ENCODE data around the gene ITPK1. TPM values are rescaled to one million over a fixed set of nuclear protein-coding genes. Genes with fewer than 3 reads are reported as not detected.

The ITPK1 gene
- total RNA-seq, 2 donors from 2014 or later: 77.1 to 118 TPM

DNA sequence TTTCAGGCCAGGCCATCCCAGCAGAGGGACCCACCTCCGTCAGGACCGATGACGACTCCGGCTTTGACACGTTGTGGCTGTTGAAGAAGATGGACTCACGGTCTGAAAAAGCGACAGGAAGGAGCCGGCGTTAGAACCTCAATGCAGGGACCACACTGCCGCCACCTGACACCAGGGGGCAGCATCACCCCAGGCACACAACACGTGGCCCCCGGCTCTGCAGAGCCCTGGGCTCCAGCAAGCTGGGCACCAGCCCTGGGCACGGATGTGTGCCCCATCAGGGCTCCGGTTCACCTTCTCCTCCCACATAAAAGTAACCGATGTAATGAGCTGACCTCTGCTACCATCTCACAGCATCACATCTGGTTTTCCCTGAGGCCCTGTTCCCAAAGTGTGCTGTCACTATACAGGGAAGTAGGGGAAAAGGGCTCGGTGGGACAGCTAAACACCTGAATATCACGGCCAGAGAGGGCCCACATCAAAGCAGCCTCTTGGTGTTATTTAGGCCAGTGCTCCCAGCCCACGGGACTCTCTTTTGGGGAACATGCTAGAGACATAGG is 163.7 kb downstream of the ITPK1 start:
- H3K27ac ChIP-seq: no peak overlapping the region
- no peaks in the 10 kb centered on the region for H3K9me3 ChIP-seq
- WGBS: 17% methylated on average over 18 of the region's 18 CpGs
- TF ChIP-seq, protein P1, sequence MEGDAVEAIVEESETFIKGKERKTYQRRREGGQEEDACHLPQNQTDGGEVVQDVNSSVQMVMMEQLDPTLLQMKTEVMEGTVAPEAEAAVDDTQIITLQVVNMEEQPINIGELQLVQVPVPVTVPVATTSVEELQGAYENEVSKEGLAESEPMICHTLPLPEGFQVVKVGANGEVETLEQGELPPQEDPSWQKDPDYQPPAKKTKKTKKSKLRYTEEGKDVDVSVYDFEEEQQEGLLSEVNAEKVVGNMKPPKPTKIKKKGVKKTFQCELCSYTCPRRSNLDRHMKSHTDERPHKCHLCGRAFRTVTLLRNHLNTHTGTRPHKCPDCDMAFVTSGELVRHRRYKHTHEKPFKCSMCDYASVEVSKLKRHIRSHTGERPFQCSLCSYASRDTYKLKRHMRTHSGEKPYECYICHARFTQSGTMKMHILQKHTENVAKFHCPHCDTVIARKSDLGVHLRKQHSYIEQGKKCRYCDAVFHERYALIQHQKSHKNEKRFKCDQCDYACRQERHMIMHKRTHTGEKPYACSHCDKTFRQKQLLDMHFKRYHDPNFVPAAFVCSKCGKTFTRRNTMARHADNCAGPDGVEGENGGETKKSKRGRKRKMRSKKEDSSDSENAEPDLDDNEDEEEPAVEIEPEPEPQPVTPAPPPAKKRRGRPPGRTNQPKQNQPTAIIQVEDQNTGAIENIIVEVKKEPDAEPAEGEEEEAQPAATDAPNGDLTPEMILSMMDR (IDR thresholded peaks at IDR 0.05): peak; percentile 91 to 98 (median 95)
- TF ChIP-seq POLR2AphosphoS5 (IDR thresholded peaks at IDR 0.05) (peak; percentile 48), POLR2A (IDR thresholded peaks at IDR 0.05) (no peak)
- H3K4me1 ChIP-seq (replicated peaks): no peaks in the 10 kb centered on the region
- H3K36me3 ChIP-seq: no peaks in the 10 kb centered on the region
- H3K27me3 ChIP-seq (replicated peaks; ENCODE audit: insufficient read depth): no peaks in the 10 kb centered on the region
- H3K4me3 ChIP-seq: no peak overlapping the region
- intact Hi-C loops (cut with DNase I): loop anchor here (2.0 kb wide), 1 partner anchor 187 kb away; no protein-coding TSS in a partner anchor
- DNase-seq (ENCODE audit: low spot score): peak; percentile 74

DNA sequence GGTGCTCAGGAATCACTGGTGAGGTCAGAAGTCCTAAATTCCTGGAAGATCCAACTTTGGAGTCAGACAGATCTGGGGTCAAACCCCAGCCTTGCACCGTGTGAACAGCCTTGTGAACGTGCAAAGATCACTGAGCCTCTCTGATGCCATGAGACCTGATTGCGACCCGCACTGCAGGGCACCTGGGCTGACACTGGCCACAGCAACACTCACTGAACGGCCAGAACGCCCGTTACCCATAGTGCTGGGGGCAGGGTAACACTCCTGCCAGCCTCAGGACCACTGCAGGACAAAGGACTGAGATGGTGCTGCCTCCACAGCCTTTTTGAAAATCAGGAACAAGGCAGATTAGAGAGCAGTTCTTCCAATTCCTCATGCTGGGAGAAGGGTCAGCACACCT is 164.5 kb downstream of the ITPK1 start:
- intact Hi-C loops (cut with DNase I): no loop called here
- H3K4me1 ChIP-seq (replicated peaks): peaks cover 4% of the 10 kb centered on the region
- TF ChIP-seq POLR2AphosphoS5 (IDR thresholded peaks at IDR 0.05): no peak
- TF ChIP-seq, protein P1 (IDR thresholded peaks at IDR 0.05): no peak
- TF ChIP-seq POLR2A (IDR thresholded peaks at IDR 0.05): no peak
- no peak overlapping the region for H3K27ac ChIP-seq
- no peaks in the 10 kb centered on the region for H3K27me3 ChIP-seq (replicated peaks; ENCODE audit: insufficient read depth)
- 90% methylated on average over 7 of the region's 7 CpGs for WGBS
- H3K9me3 ChIP-seq: no peaks in the 10 kb centered on the region
- no peaks in the 10 kb centered on the region for H3K36me3 ChIP-seq
- DNase-seq (ENCODE audit: low spot score): no peak
- no peak overlapping the region for H3K4me3 ChIP-seq

DNA sequence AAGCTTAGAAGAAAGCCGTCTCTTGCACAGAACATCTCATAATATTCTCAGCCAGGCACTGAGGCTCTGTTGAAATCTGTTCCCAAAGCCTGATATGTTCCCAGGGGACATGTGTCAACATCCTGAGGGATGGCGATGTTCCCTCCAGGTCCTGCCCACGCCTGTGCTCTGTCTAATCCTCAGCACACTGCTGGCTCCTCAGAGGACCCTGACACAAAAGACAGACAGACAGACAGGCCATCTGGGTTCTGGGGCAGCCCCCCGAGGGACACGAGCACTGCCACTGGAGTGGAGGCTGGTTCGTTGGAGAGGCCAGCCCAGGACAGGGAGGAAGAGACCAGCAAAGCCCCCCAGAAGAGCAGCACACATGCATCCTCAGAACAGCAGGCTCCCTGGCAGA is 165.0 kb downstream of the ITPK1 start:
- intact Hi-C loops (cut with DNase I): no loop called here
- Histone ChIP-seq H3K4me3 (no peak overlapping the region), H3K27ac (no peak overlapping the region), H3K4me1 (replicated peaks) (peaks cover 4% of the 10 kb centered on the region), H3K9me3 (no peaks in the 10 kb centered on the region), H3K27me3 (replicated peaks; ENCODE audit: insufficient read depth) (no peaks in the 10 kb centered on the region), H3K36me3 (no peaks in the 10 kb centered on the region)
- WGBS: 93% methylated on average over 6 of the region's 6 CpGs
- DNase-seq (ENCODE audit: low spot score): no peak
- TF ChIP-seq, protein P1 (IDR thresholded peaks at IDR 0.05): no peak
- no peak for TF ChIP-seq POLR2A (IDR thresholded peaks at IDR 0.05)
- no peak for TF ChIP-seq POLR2AphosphoS5 (IDR thresholded peaks at IDR 0.05)

DNA sequence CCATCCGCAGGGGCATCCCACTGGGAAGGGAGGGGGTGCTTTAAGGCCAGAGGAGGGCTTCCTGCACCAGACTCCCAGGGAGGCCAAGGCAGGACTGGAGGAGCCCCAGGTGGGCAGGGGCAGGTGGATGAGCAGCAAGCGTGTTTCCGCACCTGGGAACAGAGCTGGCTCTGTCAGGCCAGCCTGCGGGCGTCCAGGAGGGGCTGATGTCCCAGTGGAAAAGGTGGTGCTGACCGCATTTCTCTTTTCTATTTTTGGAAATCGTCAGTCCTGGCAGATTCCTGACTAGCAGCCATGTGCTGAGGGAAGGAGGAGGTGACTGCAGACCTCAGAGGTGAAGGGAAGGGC is 165.6 kb downstream of the ITPK1 start:
- Histone ChIP-seq H3K36me3 (no peaks in the 10 kb centered on the region), H3K27me3 (replicated peaks; ENCODE audit: insufficient read depth) (no peaks in the 10 kb centered on the region), H3K4me1 (replicated peaks) (peaks cover 4% of the 10 kb centered on the region), H3K9me3 (no peaks in the 10 kb centered on the region), H3K4me3 (no peak overlapping the region), H3K27ac (no peak overlapping the region)
- intact Hi-C loops (cut with DNase I): no loop called here
- 88% methylated on average over 7 of the region's 7 CpGs for WGBS
- TF ChIP-seq, protein P1 (IDR thresholded peaks at IDR 0.05): no peak
- TF ChIP-seq POLR2AphosphoS5 (IDR thresholded peaks at IDR 0.05) (no peak), POLR2A (IDR thresholded peaks at IDR 0.05) (no peak)
- DNase-seq (ENCODE audit: low spot score): no peak

DNA sequence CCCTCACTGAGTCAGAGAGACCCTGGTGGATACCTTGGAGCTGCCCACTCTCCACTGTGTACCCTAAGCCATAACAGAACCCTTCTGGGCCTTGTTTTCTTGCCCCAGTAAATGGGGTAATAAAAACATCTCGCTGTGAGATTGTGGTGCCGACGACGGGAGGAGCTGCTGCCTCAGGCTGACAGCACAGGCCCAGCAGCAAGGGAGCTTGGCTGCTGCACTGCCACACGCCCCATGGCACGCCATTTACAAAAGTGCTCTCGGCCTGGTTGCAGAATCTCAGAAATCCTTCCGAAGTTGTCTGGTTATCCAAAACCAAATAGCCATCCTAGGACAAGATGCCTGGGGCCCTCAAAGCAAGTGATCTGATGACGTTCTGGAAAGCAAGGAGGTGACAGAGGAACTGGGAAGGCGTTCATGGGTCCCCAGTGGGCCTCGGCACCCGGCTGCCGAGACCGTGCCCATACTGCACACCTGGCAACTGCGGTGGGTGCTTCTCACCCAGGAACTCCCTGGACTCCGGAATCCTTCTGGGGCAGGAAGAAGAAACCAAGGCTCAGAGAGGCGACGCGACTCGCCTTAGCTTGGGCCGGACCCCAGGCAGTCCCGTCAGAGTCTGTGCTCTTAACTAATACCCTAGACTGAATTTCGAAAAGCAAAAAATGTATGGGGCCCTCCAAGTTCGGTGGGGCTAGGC is 166.1 kb downstream of the ITPK1 start:
- H3K27ac ChIP-seq: no peak overlapping the region
- 92% methylated on average over 24 of the region's 24 CpGs for WGBS
- no peak overlapping the region for H3K4me3 ChIP-seq
- no peaks in the 10 kb centered on the region for H3K9me3 ChIP-seq
- H3K36me3 ChIP-seq: no peaks in the 10 kb centered on the region
- intact Hi-C loops (cut with DNase I): no loop called here
- TF ChIP-seq POLR2A (IDR thresholded peaks at IDR 0.05): no peak
- TF ChIP-seq, protein P1 (IDR thresholded peaks at IDR 0.05): no peak
- TF ChIP-seq POLR2AphosphoS5 (IDR thresholded peaks at IDR 0.05): no peak
- H3K27me3 ChIP-seq (replicated peaks; ENCODE audit: insufficient read depth): no peaks in the 10 kb centered on the region
- peaks cover 4% of the 10 kb centered on the region for H3K4me1 ChIP-seq (replicated peaks)
- DNase-seq (ENCODE audit: low spot score): no peak

Data from prostate gland (tissue), 2 donors.